Kidney epithelial cell (primary cell): ENCODE results near the gene RALGPS1. TPM values are rescaled to one million over a fixed set of nuclear protein-coding genes. Genes with fewer than 3 reads are reported as not detected.
A peak's percentile ranks its signal among the peaks of the same experiment; 100 is the strongest.

Experiments
- DNase-seq: peaks from one replicate; pipeline ENCODE4 v3.0.0-alpha.2; 2010; ENCODE audit warnings: low read depth
- H3K27me3 ChIP-seq: 2 replicates; pipeline ENCODE4 v1.6.0; 2011; ENCODE audit warnings: low read length; ENCODE audit not compliant: control insufficient read depth, insufficient read depth
- H3K36me3 ChIP-seq: 2 replicates; pipeline ENCODE4 v1.5.1; 2011; ENCODE audit warnings: low read length; ENCODE audit not compliant: control insufficient read depth, insufficient read depth
- H3K4me3 ChIP-seq: 2 replicates; pipeline ENCODE4 v1.5.1; 2011; ENCODE audit warnings: low read depth, mild to moderate bottlenecking, control low read depth, low read length
- CTCF ChIP-seq: IDR thresholded peaks from 2 replicates; pipeline ENCODE4 v1.5.1; 2011; ENCODE audit warnings: mild to moderate bottlenecking, moderate library complexity, low read length, control low read depth, inconsistent platforms; ENCODE audit not compliant: insufficient read depth, poor library complexity, severe bottlenecking
- total RNA-seq: library from RNA; depleted of rRNA; stranded (reverse); fragments of >200 nt; gene quantifications from 2 replicates; pipeline ENCODE4 v1.2.3, GENCODE V29; 2015

Gene RALGPS1
- total RNA-seq, 1 donor from 2014 or later = 5.6 TPM

- Histone ChIP-seq H3K4me3 (no peak overlapping the region), H3K27me3 (peaks cover 11% of the 10 kb centered on the region), H3K36me3 (no peaks in the 10 kb centered on the region)
- no peak for TF ChIP-seq CTCF
- DNase-seq = no peak
Observed at GRCh38 chr9:127207734-127208410, 293.3 kb downstream of the RALGPS1 start.

- Histone ChIP-seq H3K27me3 (peaks cover 11% of the 10 kb centered on the region), H3K36me3 (no peaks in the 10 kb centered on the region), H3K4me3 (no peak overlapping the region)
- no peak for DNase-seq
- no peak for TF ChIP-seq CTCF
Observed at GRCh38 chr9:127208416-127208815, 293.8 kb downstream of the RALGPS1 start.

GRCh38 chr9:127209220-127209619 lies 294.6 kb downstream of the RALGPS1 start:
- Histone ChIP-seq H3K4me3 (no peak overlapping the region), H3K27me3 (peaks cover 11% of the 10 kb centered on the region), H3K36me3 (no peaks in the 10 kb centered on the region)
- DNase-seq = no peak
- TF ChIP-seq CTCF = no peak

- no peak for DNase-seq
- TF ChIP-seq CTCF = no peak
- Histone ChIP-seq H3K4me3 (no peak overlapping the region), H3K27me3 (peaks cover 11% of the 10 kb centered on the region), H3K36me3 (no peaks in the 10 kb centered on the region)
Observed at GRCh38 chr9:127209948-127210640, 295.5 kb downstream of the RALGPS1 start.

GRCh38 chr9:127210851-127211730 lies 296.5 kb downstream of the RALGPS1 start:
- peaks cover 11% of the 10 kb centered on the region for H3K27me3 ChIP-seq
- no peaks in the 10 kb centered on the region for H3K36me3 ChIP-seq
- no peak for DNase-seq
- TF ChIP-seq CTCF = peak; percentile 14
- no peak overlapping the region for H3K4me3 ChIP-seq
